ENCODE results near the gene GAPDHS.

GRCh38 chr19:35513628-35514281 lies 19.5 kb upstream of the GAPDHS start, which contains the start of gene DMKN:
- TF ChIP-seq CTCF (IDR thresholded peaks at IDR 0.05) (no peak), POLR2AphosphoS5 (IDR thresholded peaks at IDR 0.05) (no peak)

All from esophagus muscularis mucosa (tissue), 3 donors.